Measurements from ENCODE around the gene TGM3. TPM values are rescaled to one million over a fixed set of nuclear protein-coding genes. Genes with fewer than 3 reads are reported as not detected.

Gene TGM3
- total RNA-seq, 1 donor from 2014 or later, result not detected

DNA sequence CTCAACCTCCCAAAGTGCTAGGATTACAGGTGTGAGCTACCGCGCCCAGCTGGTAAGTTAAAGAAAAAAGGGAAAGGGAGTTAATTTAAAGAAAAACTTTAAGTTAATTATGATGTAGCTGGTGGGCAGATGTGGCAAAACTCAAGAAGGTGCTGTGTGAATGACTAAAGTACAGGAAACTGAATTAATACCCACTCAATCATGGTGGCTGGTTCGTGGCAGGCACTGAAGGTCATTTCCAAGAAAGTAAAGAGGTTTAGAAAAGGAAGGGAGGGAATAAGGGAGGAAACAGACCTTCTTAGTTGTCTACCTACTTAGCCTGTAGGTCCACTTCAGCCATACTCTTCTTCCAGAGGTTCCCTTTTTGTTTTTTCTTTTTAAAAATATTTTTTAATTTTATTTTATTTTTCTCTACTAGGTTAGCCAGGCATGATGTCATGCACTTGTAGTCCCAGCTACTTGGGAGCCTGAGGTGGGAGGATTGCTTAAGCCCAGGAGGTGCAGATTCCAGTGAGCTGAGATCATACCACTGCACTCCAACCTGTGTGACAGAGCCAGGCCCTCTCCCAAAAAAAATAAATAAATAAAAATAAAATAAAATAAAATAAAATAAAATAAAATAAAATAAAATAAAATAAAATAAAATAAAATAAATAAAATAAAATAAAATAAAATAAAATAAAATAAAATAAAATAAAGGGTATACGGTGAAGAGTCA, 11.9 kb upstream of the TGM3 start:
- DNase-seq (ENCODE audit: low spot score), result no peak

DNA sequence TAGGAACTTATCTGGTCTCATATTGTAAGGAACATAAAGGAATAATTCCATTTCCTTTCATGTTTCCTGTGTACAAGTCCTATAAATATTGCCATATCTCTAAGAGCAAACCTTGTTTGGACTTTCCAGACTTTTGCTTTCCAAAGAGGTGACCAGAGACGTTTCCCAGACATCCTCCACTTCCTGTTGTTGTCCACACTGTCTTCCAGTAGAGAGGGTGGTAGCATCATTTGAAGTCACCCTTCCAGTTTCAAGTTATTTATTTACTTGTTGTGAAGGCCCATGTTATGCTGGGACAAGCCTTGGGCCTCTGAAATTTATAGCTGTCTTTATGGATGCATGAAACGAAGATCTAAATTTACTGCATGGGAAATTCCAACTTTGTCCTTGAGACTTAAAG, 10.6 kb upstream of the TGM3 start:
- no peak for DNase-seq (ENCODE audit: low spot score)

DNA sequence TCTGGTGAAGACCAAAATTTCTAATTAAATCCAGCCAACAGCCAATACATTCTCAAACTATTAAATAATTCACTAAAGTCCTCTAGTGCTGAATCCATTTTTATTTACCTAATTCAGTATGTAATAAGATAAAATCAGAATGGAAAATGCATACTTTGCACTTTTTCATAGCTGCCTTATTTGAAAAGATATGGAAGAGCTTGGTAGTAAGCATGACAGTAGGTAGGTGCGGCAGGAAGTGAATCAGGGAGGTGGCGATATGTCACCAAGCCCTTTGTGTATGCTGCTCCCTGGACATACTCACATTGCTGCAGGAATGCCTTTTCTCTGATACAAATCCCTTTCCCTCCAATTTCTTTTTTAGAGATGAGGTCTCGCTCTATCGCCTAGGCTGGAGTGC, 10.2 kb upstream of the TGM3 start:
- DNase-seq (ENCODE audit: low spot score), result no peak

DNA sequence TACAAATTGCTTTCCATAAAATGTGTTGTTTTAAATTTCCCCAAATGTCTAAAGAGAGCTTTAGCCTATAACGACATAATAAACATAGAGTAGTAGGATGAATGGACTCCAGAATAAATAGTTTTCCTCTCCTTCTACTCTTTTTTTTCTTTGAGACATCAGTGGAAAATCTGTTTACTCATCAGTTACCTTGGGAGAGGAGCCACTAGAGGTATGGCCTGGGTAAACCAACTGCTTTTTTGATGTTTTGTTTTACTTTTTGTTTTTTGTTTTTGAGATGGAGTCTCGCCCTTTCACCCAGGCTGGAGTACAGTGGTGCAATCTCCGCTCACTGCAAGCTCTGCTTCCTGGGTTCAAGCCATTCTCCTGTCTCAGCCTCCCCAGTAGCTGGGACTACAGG, 8.3 kb upstream of the TGM3 start:
- DNase-seq (ENCODE audit: low spot score), result no peak

DNA sequence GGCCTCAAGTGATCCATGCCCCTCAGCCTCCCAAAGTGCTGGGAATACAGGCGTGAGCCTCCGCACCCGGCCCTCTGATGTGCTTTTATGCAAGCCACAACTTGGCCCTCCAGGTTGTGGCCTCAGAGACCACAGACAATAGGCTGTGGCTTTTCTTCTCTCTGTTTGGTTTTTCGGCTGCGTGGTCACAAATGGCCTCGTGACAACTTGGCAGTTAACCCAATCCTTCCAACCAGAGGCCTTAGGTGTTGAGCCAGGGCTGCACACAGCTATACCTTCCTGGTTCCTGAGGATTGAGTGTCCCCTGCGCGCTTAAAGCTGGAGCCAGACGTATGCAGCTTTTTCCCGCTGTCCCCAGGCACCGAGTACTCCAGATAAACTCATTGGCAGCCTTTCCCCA, 6.3 kb upstream of the TGM3 start:
- peak; percentile 71 for DNase-seq (ENCODE audit: low spot score)

DNA sequence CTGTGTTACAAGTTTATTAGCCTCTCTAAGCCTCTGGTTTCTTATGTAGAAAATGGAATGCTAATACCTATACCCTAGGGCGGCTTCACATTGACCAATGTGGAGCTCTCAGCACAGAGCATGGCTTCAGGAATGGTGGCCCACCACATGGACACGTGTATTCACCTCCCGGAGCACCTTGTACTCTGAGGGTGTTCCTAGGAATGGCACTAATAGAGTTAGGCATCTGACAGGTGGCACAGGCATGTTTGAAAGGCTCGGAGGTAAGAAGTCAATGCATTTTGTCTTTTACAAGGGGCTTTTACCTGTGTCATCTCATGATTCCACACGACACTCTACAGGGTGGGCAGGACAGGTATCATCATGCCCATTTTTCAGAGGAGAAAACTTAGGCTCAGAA, 5.3 kb upstream of the TGM3 start:
- DNase-seq (ENCODE audit: low spot score), result peak; percentile 55

DNA sequence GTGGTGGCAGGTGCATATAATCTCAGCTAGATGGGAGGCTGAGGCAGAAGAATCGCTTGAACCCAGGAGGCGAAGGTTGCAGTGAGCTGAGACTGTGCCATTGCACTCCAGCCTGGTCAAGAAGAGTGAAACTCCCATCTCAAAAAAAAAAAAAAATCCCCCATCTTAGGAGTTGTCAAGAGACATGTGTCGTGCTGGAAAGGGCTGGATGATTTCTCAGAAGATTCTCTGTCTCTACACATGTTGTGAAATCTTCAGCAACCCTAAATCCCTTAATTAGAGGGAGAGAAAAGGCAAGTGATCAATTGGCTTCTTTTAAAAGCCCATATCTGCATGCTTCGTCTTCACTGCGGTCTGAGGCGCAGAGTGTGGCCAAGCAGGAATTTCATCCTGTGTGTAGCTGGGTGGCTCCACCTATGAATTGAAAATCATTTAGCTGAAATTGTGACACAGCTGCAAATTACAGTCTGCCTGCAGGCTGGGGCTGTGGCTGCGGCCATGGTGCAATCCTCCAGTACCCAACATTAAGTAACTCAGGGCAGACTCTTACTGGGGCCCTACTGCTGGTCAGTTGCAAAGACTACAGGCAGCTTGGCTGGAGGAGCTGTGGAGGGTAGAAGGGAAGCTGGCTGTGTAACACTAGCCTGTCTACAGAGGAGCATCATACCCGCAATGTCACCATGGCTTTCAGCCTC, 3.2 kb upstream of the TGM3 start:
- DNase-seq (ENCODE audit: low spot score), result peak; percentile 82

DNA sequence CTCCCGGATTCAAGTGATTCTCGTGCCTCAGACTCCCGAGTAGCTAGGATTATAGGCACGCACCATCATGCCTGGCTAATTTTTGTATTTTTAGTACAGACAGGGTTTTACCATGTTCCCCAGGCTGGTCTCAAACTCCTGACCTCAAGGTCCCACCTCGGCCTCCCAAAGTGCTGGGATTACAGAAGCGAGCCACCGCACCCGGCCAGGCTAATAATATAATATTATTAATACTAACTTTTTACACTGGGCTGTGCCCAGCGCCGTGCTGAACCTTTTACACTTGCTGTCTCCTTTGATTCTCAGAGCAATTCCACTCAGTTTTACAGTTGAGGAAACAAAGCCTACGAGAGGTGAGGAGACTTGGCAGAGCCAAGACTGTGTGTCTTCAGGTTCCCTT, 2.3 kb upstream of the TGM3 start:
- no peak for DNase-seq (ENCODE audit: low spot score)

DNA sequence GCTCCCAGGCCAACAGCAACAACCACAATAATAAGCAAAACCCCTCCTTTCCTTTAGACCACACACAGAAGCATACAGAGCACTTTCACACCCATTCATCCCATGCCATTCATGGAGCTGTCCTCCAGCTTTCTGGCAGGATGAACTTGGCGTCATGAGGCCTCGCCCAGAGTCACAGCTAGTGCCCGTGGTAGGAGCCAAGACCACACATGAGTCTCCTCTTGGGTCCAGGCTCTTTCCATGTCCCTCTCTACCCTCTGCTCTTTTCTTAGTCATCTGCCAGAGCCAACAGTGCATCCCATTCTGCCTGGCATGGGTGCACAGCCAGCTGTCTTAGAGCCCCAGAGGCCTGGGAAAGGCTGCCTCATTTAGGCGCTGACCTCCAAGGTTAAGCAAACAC, 1.8 kb upstream of the TGM3 start:
- DNase-seq (ENCODE audit: low spot score), result no peak

DNA sequence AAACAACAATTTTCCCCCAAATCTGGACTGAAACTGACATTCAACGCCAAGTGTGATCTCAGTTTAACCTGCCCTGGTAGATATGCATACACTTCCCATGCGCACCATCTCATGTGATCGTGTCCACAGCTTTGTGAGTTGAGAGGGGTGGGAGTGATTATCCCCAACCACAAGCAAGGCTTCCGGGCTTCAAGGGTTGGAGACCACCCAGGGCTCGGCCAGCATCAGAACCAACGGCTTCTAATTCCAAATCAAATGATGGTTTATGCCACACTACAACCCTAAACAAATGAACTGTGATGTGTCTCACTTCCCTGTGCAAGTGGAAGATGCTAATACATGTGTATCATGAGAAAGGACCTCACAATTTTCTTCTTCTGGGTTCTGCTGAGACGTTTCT, 515 bp upstream of the TGM3 start:
- DNase-seq (ENCODE audit: low spot score), result peak; percentile 41

DNA sequence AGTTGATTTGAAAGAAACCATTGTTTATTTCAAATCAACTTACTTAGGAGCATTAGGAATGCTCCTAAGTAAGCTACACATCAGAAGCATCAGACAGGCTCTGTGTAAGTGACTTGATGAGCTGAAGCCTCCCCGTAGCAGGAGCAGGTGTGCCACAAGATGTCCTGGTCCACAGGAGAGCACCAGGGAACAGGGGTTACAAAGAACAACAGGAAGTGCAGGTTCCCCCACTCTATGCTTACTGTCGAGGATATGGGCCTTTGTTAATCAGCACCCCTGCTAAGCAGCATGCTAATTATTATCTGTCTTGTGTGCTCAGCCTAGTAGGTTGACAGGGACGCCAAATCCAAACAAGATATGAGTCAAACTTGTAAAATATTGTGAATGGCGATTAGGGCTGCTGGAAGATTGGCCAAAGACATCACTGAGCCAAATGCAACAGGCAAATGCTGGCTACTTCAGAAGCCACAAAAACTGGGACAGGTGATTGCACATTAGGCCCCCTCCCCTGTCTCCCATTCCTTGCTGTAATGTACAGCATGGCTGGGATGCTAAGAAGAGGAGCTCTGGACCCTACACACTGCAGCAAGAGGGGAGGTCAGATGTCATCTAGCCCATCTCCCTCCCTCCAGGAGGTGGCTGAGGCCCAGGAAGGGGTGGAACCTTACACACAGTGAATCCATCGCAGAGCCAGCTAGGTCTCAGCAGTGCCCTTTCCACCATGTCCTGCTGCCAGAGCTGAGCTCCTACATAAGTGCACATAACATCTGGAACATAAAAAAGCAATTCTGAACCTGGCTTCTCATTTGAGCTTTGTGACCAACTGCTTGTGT, 939 bp downstream of the TGM3 start:
- DNase-seq (ENCODE audit: low spot score), result no peak

DNA sequence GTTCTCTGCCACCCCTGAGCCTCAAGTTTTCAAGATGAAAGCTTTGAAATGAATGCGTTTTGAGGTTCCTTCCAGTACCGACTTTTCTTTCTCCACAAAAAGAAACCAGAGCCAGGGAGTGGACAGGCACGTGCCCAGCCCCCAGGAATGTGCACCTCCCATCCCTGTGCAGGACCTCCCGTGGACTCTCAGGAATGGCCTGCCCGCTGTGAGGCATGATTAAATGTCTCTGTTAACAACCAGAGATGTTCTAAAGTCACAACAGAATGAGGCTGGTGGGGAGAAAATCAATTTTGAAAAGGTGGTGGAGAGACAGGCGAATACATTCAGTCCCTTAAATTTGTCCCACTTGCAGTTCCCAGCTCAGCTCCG, 1.5 kb downstream of the TGM3 start:
- DNase-seq (ENCODE audit: low spot score), result no peak

DNA sequence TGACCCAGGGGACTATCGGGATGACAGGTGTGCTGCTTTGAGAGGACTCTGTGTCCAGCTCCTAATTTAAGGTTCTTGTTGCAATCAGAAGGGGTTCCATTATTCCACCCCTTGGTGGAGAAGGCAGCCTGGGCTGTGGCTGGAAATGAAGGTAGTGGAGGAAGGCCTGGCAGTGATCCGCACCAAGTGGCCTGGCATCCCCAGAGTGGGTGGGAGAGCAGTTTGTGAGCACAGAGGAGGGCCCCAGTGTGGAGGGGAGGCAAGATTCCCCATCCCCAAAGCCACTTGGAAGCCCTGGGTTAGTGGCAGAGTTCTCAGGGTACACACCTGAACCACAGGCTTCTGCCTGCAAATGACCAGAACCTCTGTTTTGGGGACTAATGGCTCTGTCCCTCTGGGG, 2.3 kb downstream of the TGM3 start:
- DNase-seq (ENCODE audit: low spot score), result no peak

DNA sequence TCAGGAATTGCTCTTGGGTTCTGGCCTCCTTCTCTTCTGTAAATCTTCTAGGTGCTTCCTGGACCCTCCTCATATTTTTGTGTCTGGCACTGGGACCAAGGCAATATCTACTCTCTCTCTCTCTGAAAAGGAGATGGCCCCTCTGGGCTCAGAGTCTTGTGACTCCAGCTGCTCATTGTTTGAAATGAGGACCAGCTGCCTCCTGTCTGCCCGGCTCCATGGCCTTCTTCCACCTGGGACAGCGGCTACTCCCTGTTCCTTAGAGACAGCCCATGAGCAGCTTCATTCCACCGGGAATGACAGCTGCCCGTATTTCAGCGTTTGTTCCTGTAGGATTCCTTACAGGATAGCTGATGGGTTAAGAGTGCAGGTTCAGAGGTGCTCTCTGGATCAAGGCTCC, 2.9 kb downstream of the TGM3 start:
- peak; percentile 33 for DNase-seq (ENCODE audit: low spot score)

DNA sequence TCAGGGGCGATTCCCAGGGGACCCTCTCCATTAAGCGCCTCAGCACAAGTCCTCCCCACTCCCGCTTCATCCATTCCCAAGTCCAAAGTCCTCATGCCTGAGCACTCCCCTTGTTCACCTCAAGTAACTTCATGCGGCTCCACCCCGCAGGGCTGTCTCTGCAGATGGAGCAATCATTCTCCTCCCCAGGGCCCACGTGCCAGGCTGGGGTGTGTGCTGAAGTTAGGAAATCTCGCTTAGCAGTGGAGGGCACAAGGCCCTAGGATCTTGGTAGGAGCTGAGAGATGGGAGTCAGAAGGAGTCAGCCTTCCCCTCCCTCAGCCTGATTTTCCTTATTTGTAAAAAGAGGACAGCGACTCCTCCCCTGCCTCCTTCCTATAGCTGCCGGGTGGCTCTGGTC, 3.5 kb downstream of the TGM3 start:
- no peak for DNase-seq (ENCODE audit: low spot score)

DNA sequence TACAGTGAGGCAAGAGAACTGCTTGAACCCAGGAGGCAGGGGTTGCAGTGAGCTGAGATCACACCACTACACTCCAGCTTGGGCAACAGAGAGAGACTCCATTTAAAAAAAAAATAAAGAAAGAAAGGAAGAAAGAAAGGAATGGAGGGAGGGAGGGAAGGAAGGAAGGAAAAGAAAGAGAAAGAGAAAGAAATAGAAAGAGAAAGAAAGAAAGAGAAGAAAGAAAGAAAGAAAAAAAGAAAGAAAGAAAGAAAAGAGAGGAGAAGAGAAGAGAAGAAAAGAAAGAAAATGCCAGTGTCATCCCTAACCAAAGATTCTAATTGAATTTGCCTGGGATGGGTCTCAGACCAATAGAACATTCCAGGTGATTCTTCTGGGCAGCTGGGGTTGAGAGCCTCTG, 4.2 kb downstream of the TGM3 start:
- no peak for DNase-seq (ENCODE audit: low spot score)

DNA sequence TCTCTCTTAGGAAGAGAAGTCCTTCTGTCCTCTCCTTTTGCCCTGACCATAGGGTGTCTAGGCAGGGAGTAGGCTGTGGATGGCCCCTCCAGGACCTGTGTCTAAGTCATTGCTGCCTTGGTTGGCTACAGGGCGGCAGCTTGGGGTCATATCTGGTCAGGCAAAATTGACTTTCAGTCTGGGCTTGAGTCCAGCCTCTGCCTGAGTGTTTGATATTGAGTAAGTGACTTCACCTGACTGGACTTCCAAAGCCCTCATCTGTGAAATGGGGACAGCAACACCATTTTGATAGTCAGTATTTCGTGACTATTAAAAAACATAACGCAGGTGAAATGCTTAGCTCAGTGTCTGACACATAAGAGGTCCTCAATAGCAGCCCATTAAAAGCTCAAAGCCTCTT, 4.6 kb downstream of the TGM3 start:
- DNase-seq (ENCODE audit: low spot score), result no peak

DNA sequence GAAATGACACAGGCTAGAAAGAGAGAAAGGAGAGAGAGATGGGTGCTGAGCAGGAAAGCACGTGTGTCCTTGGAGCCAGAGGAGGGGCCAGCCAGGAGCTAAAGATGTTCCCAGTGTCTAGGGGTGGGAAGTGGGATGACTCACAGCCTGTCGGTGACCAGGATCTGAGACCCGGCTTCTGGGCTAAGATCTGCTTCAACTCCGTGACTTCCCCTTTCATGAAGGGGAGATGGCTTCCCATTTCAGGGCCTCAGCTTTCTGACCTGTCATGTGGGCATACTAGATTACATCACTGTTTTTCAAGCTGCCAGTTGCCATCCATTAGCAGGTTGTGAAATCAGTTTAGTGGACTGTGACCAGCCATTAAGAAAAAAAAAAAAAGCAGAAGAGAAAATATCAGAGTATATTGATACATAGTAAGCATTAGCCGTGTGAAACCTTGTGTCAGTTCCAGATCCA, 5.4 kb downstream of the TGM3 start:
- DNase-seq (ENCODE audit: low spot score), result no peak

DNA sequence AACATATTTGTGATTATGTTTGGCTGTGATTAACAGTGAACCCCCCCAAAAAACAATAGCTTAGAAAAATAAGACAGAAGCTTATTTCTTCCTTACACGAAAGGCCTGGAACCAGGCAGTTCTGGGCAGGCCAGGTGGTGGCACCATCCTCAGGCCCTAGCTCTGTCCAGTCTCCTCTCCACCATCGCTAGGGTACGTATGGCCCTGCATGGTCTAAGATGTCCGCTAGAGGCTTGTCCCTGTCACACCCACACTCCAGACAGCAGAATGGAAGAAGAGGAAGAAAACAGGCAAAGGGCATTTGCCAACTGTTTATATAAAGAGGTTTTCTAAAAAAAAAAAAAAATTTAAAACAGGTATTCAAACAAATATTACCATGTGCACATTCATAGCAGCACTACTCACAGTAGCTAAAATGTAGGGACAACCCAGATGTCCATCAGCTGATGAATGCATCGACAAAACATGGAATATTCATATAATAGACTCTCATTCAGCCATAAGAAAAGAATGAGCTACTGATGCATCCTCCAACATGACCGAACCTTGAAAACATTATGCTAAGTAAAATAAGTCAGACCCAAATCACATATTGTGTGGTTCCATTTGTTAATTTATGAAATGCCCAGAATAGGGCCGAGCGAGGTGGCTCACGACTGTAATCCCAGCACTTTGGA, 6.7 kb downstream of the TGM3 start:
- DNase-seq (ENCODE audit: low spot score), result no peak

DNA sequence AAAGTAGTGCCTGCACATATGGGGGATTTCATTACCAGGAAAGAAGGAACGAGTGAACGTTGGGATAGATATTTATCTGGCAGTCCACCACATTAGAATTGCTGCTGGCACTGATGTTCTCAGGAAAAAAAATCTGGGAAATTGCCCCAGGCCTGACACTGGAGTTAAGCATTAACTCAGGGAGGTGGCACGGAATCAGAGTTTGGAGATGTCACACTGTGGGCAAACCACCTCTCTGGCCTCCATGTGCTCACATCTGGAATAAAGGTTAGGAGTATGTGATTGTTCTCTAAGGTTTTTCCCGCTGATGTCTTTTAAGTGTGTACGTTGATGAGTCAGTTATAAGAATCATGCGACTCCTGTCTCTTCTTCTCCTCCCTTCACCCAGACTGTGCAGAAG, 7.9 kb downstream of the TGM3 start:
- DNase-seq (ENCODE audit: low spot score), result peak; percentile 24

DNA sequence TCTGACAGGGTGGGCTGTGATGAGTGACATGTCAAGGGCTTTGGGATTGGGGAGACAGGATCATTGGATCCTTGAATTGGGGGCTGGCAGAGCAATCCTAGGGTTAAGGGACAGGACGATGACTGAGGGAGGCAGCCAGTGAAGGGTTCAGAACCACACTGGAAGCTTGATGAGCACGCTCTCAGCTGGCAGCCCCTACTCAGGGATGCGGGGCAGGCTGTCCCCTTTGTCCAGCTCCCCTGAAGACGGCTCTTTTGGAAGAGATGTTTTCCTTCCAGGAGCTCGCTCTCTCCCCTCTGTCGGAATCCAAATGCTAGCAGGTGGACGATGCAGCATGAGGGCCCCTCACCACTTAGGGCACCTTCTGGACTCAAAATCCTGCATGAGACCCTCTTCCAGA, 8.4 kb downstream of the TGM3 start:
- DNase-seq (ENCODE audit: low spot score), result peak; percentile 51

DNA sequence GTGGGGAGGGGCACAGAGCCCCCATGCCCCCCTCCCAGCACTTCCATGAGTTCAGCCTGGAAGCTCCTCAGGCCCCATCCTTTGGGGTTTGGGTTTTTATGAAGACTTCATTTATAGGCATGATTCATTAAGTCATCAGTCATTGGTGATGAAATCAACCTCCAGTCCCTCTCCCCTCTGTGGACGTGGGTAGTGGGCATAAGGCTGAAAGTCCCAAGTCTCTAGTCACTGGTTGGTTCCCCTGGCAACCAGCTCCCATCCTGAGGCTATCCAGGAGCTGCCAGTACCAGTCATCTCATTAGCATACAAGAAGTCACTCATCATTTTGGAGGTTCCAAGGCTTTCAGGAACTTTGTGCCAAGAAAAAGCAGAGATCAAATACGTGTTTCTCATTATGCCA, 9.2 kb downstream of the TGM3 start:
- DNase-seq (ENCODE audit: low spot score), result no peak
